Naive thymus-derived CD4-positive, alpha-beta T cell (primary cell): ENCODE measurements around the gene FCHSD2. TPM values are rescaled to one million over a fixed set of nuclear protein-coding genes. Genes with fewer than 3 reads are reported as not detected.

Source experiments
- ATAC-seq: fragments of 150-1000 bp; cut with Tn5 transposase; 2 replicates; pipeline ENCODE4 v1.10.0; 2021; ENCODE audit warnings: mild to moderate bottlenecking, moderate library complexity
- CTCF ChIA-PET: fragments of 350-600 bp; sonication (Branson Sonifier 250); formaldehyde crosslinking; loops from one replicate; lab custom pipeline; 2021; ENCODE audit warnings: antibody characterized with exemption; lab: Charles Lee
- POLR2A ChIA-PET: fragments of 350-600 bp; sonication (Branson Sonifier 250); formaldehyde crosslinking; loops from one replicate; lab custom pipeline; 2021; ENCODE audit warnings: antibody characterized with exemption, inconsistent platforms; lab: Charles Lee
- DNase-seq, 9 donors: peaks; one replicate each; pipeline versions ENCODE4 v3.0.0 to v3.0.0-alpha.2; 2020 to 2022; ENCODE audit warnings: mixed read lengths in 1 of 9
- H3K27ac ChIP-seq: one replicate; pipeline ENCODE4 v1.7.0; 2013; ENCODE audit warnings: mild to moderate bottlenecking, low read depth, low read length, moderate library complexity
- H3K27me3 ChIP-seq, 2 donors: one replicate each; pipeline ENCODE4 v1.7.0; 2013; ENCODE audit warnings: low read length in 2 of 2, mild to moderate bottlenecking in 2 of 2, moderate library complexity in 2 of 2; ENCODE audit not compliant: control insufficient read depth in 2 of 2, insufficient read depth in 2 of 2
- H3K36me3 ChIP-seq, 3 experiments: 1 replicate in 2 of 3; 2 replicates in 1 of 3; pipeline ENCODE4 v1.7.0; 2013; ENCODE audit warnings: low read length in 3 of 3, mild to moderate bottlenecking in 3 of 3, moderate library complexity in 1 of 3; ENCODE audit not compliant: insufficient read depth in 3 of 3, control insufficient read depth in 2 of 3
- H3K4me1 ChIP-seq, 2 donors: one replicate each; pipeline ENCODE4 v1.7.0; 2013; ENCODE audit warnings: low read length in 2 of 2, mild to moderate bottlenecking in 2 of 2, moderate library complexity in 1 of 2; ENCODE audit not compliant: control insufficient read depth in 2 of 2, insufficient read depth in 2 of 2
- H3K4me3 ChIP-seq: 2 replicates; pipeline ENCODE4 v1.7.0; 2013; ENCODE audit warnings: mild to moderate bottlenecking, low read length
- H3K9me3 ChIP-seq, 3 experiments: 1 replicate in 2 of 3; 2 replicates in 1 of 3; pipeline ENCODE4 v1.7.0; 2013; ENCODE audit warnings: low read length in 3 of 3; ENCODE audit not compliant: control insufficient read depth in 2 of 3
- H3K27ac Mint-ChIP-seq, 9 donors: one replicate each; pipeline ENCODE4 v1.8.0; 2020 to 2022; ENCODE audit warnings: mixed read lengths in 9 of 9, mild to moderate bottlenecking in 8 of 9, moderate library complexity in 5 of 9, inconsistent platforms in 2 of 9
- H3K27me3 Mint-ChIP-seq, 5 donors: one replicate each; pipeline ENCODE4 v1.8.0; 2021 to 2022; ENCODE audit warnings: mixed read lengths in 5 of 5, mild to moderate bottlenecking in 1 of 5
- H3K36me3 Mint-ChIP-seq, 5 donors: one replicate each; pipeline ENCODE4 v1.8.0; 2020 to 2022; ENCODE audit warnings: mixed read lengths in 5 of 5, mild to moderate bottlenecking in 3 of 5, inconsistent platforms in 1 of 5
- H3K4me1 Mint-ChIP-seq, 7 donors: one replicate each; pipeline ENCODE4 v1.8.0; 2020 to 2022; ENCODE audit warnings: mixed read lengths in 7 of 7, mild to moderate bottlenecking in 3 of 7, inconsistent platforms in 1 of 7
- H3K4me3 Mint-ChIP-seq, 10 donors: one replicate each; pipeline ENCODE4 v1.8.0; 2020 to 2022; ENCODE audit warnings: mild to moderate bottlenecking in 10 of 10, mixed read lengths in 10 of 10, moderate library complexity in 6 of 10, inconsistent platforms in 2 of 10
- H3K9me3 Mint-ChIP-seq, 11 donors: one replicate each; pipeline ENCODE4 v1.8.0; 2020 to 2022; ENCODE audit warnings: mixed read lengths in 11 of 11, mild to moderate bottlenecking in 4 of 11, inconsistent platforms in 1 of 11, moderate library complexity in 1 of 11
- intact Hi-C, 2 donors: fragments of 100-400 bp; cut with micrococcal nuclease; formaldehyde crosslinking; loops; one replicate each; pipeline ENCODE4 v1.15.1; 2023
- polyA plus RNA-seq, 2 donors: library from polyadenylated mRNA; unstranded; fragments of 300-500 nt; fragmentation: Illumina TruSeq; gene quantifications; one replicate each; pipeline ENCODE4 v1.2.3, GENCODE V29; 2021
- total RNA-seq, 6 experiments: library from RNA in 5 of 6; stranded (reverse) in 5 of 6; gene quantifications; 1 replicate in 5 of 6; 2 replicates in 1 of 6; pipeline ENCODE4 v1.2.3 and lab custom pipeline; 2021 to 2026

The FCHSD2 gene
- total and polyA plus RNA-seq, 7 experiments from 2014 or later = 18.3 to 69.9 (median 48.6) TPM

DNA sequence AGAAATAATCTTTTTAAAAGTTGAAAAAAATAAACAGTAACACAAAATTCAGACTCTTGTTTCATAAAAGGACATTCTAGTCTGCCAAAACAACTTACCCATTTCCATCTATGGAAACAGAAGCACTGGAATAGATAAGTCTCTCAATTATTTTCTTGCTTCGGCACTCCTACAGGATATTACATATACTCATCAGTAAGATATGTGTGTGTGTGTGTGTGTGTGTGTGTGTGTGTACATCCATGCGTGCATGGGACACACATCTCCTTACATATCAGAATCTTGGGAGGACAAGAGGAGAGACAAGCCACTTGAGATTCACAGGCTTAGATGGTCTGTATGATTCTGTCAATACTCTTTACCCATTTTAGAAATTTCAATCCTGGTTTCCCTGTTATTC, 183.3 kb downstream of the FCHSD2 start:
- Mint-ChIP-seq H3K27ac (no peak overlapping the region), H3K9me3 (peaks cover 0 to 3% (median 0%) of the 10 kb centered on the region in 11 donors), H3K4me1 (peaks cover 0 to 2% (median 2%) of the 10 kb centered on the region in 7 donors), H3K4me3 (no peak overlapping the region), H3K36me3 (peaks cover 0 to 41% (median 26%) of the 10 kb centered on the region in 5 donors), H3K27me3 (no peaks in the 10 kb centered on the region)
- ChIA-PET POLR2A (no interaction called here), CTCF (no interaction called here)
- intact Hi-C loops = no loop called here
- Histone ChIP-seq H3K4me3 (no peak overlapping the region), H3K36me3 (no peaks in the 10 kb centered on the region), H3K27me3 (no peaks in the 10 kb centered on the region), H3K4me1 (no peaks in the 10 kb centered on the region), H3K9me3 (no peaks in the 10 kb centered on the region), H3K27ac (no peak overlapping the region)
- DNase-seq (no peak), ATAC-seq (no peak)

DNA sequence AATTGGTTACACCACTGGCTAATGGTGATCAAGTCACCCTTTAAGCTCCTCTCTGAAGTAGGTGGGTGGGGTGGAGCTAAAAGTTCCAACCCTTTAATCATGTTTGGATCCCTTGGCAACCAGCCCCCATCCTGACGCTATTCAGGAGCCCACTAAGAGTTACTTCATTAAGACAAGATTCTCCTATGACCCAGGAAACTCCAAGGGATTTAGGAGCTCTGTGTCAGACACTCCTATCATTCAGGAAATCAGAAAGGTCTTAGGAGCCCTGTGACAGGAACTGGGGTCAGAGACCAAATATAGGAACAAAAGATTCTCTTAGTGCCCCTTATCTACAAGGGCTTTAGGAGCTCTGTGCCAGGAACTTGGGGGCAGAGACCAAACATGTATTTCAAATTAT, 186.7 kb downstream of the FCHSD2 start:
- ChIA-PET POLR2A (no interaction called here), CTCF (interaction anchor here (0.7 kb wide), 1 partner anchor 334 kb away, joined by 3 read pairs; no protein-coding TSS in a partner anchor)

DNA sequence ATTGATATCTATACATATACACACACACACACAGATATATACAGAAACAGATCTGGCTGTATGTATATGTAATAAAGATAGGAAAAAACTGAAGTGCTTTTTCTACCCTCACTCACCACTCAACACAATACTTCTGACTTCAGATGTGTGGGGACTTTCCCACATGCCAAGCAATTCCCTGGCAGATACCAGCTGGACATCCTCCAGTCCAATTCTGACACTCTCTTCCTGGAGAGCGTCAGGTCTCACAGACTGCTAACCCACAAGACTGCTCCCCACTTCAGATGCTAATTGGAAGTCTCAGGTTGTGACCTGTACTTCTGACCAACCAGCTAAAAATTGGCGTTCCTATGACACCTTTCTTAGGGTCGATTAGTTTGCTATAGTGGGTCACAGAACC, 187.3 kb downstream of the FCHSD2 start:
- ATAC-seq (no peak), DNase-seq (no peak)
- H3K4me1 ChIP-seq = no peaks in the 10 kb centered on the region
- intact Hi-C loops = no loop called here
- peaks cover 0 to 36% (median 27%) of the 10 kb centered on the region in 5 donors for H3K36me3 Mint-ChIP-seq
- H3K4me3 ChIP-seq = no peak overlapping the region
- H3K27me3 ChIP-seq = no peaks in the 10 kb centered on the region
- H3K9me3 Mint-ChIP-seq = peaks cover 0 to 3% (median 0%) of the 10 kb centered on the region in 11 donors
- no peak overlapping the region for H3K27ac ChIP-seq
- POLR2A ChIA-PET = no interaction called here
- H3K27ac Mint-ChIP-seq = no peak overlapping the region
- peaks cover 0 to 9% (median 2%) of the 10 kb centered on the region in 7 donors for H3K4me1 Mint-ChIP-seq
- H3K9me3 ChIP-seq = no peaks in the 10 kb centered on the region
- no peaks in the 10 kb centered on the region for H3K27me3 Mint-ChIP-seq
- H3K4me3 Mint-ChIP-seq = no peak overlapping the region
- CTCF ChIA-PET = no interaction called here
- H3K36me3 ChIP-seq = no peaks in the 10 kb centered on the region

More for the DNA sequence above, 186.7 kb downstream of the FCHSD2 start:
- DNase-seq (no peak), ATAC-seq (no peak)
- Mint-ChIP-seq H3K4me3 (no peak overlapping the region), H3K36me3 (peaks cover 0 to 38% (median 28%) of the 10 kb centered on the region in 5 donors), H3K27me3 (no peaks in the 10 kb centered on the region), H3K9me3 (peaks cover 0 to 3% (median 0%) of the 10 kb centered on the region in 11 donors), H3K4me1 (peaks cover 0 to 9% (median 2%) of the 10 kb centered on the region in 7 donors), H3K27ac (no peak overlapping the region)
- intact Hi-C loops = no loop called here
- Histone ChIP-seq H3K4me1 (no peaks in the 10 kb centered on the region), H3K4me3 (no peak overlapping the region), H3K27me3 (no peaks in the 10 kb centered on the region), H3K27ac (no peak overlapping the region), H3K36me3 (no peaks in the 10 kb centered on the region), H3K9me3 (no peaks in the 10 kb centered on the region)

GRCh38 chr11:72953637-72954036, 188.5 kb downstream of the FCHSD2 start:
- H3K27ac Mint-ChIP-seq = no peak overlapping the region
- H3K27ac ChIP-seq = no peak overlapping the region
- no peaks in the 10 kb centered on the region for H3K27me3 ChIP-seq
- no peak for ATAC-seq
- ChIA-PET POLR2A (interaction anchor here (0.6 kb wide), 1 partner anchor 21 kb away, joined by 4 read pairs; no protein-coding TSS in a partner anchor), CTCF (no interaction called here)
- no peaks in the 10 kb centered on the region for H3K27me3 Mint-ChIP-seq
- no peaks in the 10 kb centered on the region for H3K9me3 ChIP-seq
- peaks cover 0 to 9% (median 2%) of the 10 kb centered on the region in 7 donors for H3K4me1 Mint-ChIP-seq
- peaks cover 0 to 27% (median 22%) of the 10 kb centered on the region in 5 donors for H3K36me3 Mint-ChIP-seq
- no peak for DNase-seq
- H3K9me3 Mint-ChIP-seq = peaks cover 0 to 3% (median 0%) of the 10 kb centered on the region in 11 donors
- intact Hi-C loops = no loop called here
- no peak overlapping the region for H3K4me3 ChIP-seq
- H3K4me3 Mint-ChIP-seq = no peak overlapping the region
- H3K4me1 ChIP-seq = no peaks in the 10 kb centered on the region
- H3K36me3 ChIP-seq = no peaks in the 10 kb centered on the region

DNA sequence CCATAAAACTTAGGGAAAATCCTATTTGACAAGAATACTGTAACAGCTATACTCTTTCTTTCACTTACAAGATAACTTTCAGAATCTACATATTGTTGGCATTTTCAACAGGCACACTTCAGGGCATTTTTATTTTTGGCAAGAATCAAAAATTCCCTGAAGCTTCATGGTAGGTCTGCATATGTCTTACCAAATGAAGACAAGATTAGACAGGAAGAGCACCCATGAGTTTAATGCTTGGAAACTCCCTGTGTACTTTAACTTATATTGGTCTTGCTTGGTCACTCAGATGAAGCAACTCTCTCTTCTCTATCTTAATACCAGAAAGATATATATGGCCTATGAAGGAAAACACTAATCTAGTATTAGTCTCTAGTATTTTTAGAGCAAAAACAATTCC, 190.2 kb downstream of the FCHSD2 start:
- ChIA-PET CTCF (no interaction called here), POLR2A (no interaction called here)
- no peaks in the 10 kb centered on the region for H3K4me1 ChIP-seq
- Mint-ChIP-seq H3K4me3 (no peak overlapping the region), H3K4me1 (peaks cover 0 to 9% (median 2%) of the 10 kb centered on the region in 7 donors), H3K27me3 (no peaks in the 10 kb centered on the region), H3K27ac (no peak overlapping the region), H3K36me3 (peaks cover 0 to 20% (median 14%) of the 10 kb centered on the region in 5 donors), H3K9me3 (peaks cover 0 to 2% (median 0%) of the 10 kb centered on the region in 11 donors)
- intact Hi-C loops = no loop called here
- DNase-seq = no peak
- no peaks in the 10 kb centered on the region for H3K36me3 ChIP-seq
- no peak overlapping the region for H3K27ac ChIP-seq
- no peak overlapping the region for H3K4me3 ChIP-seq
- H3K9me3 ChIP-seq = no peaks in the 10 kb centered on the region
- ATAC-seq = peak; percentile 74
- no peaks in the 10 kb centered on the region for H3K27me3 ChIP-seq

DNA sequence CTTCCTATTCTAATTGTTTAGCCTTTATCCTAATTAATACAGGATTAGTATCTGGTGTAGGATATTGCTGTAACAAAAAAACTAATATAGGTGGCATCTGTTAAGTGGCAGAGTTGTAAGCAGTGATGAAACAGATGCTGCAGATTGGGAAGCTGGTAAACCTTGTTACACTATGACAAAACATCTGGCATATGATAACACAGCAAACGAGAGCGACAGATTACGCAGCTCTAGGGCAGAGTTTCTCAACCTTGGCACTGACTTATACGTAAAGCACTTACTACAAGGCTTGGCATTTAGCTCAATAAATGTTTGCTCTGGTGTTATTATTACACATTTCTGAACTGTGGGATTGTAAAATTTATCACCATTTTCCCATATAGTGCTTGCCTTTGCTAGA, 190.9 kb downstream of the FCHSD2 start:
- no peaks in the 10 kb centered on the region for H3K36me3 ChIP-seq
- Mint-ChIP-seq H3K9me3 (peaks cover 0 to 2% (median 0%) of the 10 kb centered on the region in 11 donors), H3K4me3 (no peak overlapping the region), H3K4me1 (peaks cover 0 to 9% (median 2%) of the 10 kb centered on the region in 7 donors), H3K36me3 (peaks cover 0 to 20% (median 14%) of the 10 kb centered on the region in 5 donors), H3K27me3 (no peaks in the 10 kb centered on the region), H3K27ac (no peak overlapping the region)
- no peaks in the 10 kb centered on the region for H3K4me1 ChIP-seq
- ATAC-seq (peak; percentile 77), DNase-seq (no peak)
- POLR2A ChIA-PET = no interaction called here
- no peaks in the 10 kb centered on the region for H3K27me3 ChIP-seq
- intact Hi-C loops = no loop called here
- no peaks in the 10 kb centered on the region for H3K9me3 ChIP-seq
- H3K4me3 ChIP-seq = no peak overlapping the region
- CTCF ChIA-PET = no interaction called here
- H3K27ac ChIP-seq = no peak overlapping the region

DNA sequence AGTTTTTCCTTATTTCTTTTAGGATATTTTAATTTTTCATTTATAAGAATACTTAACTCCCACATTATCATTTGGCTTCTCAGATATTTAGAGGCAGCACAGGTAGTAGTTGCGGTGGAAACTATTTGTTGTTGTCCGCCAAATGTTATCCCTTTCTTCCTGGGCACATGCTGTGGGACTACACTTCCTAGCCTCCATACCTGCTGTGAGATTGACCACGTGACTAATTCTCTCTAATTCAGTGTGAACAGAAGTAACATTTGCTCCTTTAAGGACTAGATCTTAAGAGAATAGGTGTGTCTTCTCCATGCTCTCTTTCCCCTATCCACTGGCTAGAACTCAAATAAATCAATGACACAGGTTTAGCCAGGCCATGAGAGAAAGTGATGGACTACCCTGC, 191.4 kb downstream of the FCHSD2 start:
- Mint-ChIP-seq H3K4me3 (no peak overlapping the region), H3K27ac (no peak overlapping the region), H3K36me3 (peaks cover 0 to 18% (median 14%) of the 10 kb centered on the region in 5 donors), H3K27me3 (no peaks in the 10 kb centered on the region), H3K9me3 (peaks cover 0 to 2% (median 0%) of the 10 kb centered on the region in 11 donors), H3K4me1 (peaks cover 0 to 9% (median 2%) of the 10 kb centered on the region in 7 donors)
- no peak overlapping the region for H3K4me3 ChIP-seq
- H3K27me3 ChIP-seq = no peaks in the 10 kb centered on the region
- intact Hi-C loops = no loop called here
- ChIA-PET CTCF (no interaction called here), POLR2A (no interaction called here)
- DNase-seq (no peak), ATAC-seq (no peak)
- no peaks in the 10 kb centered on the region for H3K9me3 ChIP-seq
- no peaks in the 10 kb centered on the region for H3K4me1 ChIP-seq
- no peaks in the 10 kb centered on the region for H3K36me3 ChIP-seq
- H3K27ac ChIP-seq = no peak overlapping the region
